Thyroid gland (tissue), 4 donors: ENCODE results near the gene STK16.

Experiments
- CTCF ChIP-seq, 6 experiments: fragments of 200-600 bp in 3 of 6; fragments of 450-650 bp in 3 of 6; sonication (generic) in 3 of 6; IDR thresholded peaks; one replicate each; pipeline ENCODE4 v1.5.1; 2016 to 2019; ENCODE audit warnings: antibody characterized with exemption in 6 of 6, mild to moderate bottlenecking in 2 of 6, inconsistent platforms in 1 of 6, moderate library complexity in 1 of 6
- POLR2A ChIP-seq, 2 donors: fragments of 450-650 bp; IDR thresholded peaks; one replicate each; pipeline ENCODE4 v1.6.1; 2017; ENCODE audit warnings: antibody characterized with exemption in 2 of 2, mild to moderate bottlenecking in 2 of 2, moderate library complexity in 1 of 2

DNA sequence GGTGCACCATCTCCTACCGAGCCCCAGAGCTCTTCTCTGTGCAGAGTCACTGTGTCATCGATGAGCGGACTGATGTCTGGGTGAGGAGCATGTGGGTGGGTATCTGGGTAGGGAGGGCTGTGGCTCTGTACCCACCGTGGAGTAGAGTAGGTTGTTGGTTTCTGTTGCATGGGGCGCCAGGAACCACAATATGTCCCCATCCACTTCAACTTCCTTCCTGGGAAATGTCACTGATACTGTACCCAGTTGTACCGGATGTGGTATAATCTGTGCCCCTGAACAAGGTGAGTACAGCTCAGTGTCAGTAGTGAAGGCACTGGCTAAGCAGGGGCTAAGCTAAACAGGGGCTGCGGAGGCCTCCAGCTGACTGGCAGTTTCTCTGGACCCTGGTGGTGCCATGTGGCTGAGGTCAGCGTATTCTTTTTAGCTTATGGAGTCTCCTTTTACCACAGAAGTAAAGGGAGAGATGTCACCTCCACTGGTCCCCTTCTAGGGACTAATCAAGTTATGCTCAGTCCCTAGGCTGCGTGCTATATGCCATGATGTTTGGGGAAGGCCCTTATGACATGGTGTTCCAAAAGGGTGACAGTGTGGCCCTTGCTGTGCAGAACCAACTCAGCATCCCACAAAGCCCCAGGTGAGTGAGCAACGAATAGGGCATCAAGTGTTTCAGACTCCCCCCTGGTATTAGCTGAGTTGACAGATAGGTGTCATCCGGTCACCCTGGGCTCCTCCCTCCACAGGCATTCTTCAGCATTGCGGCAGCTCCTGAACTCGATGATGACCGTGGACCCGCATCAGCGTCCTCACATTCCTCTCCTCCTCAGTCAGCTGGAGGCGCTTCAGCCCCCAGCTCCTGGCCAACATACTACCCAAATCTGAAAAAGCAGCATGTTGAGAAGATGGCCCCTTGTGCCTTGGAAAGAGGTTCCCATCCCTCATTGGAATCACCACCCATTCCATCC lies 2.7 kb downstream of the STK16 start:
- TF ChIP-seq CTCF (IDR thresholded peaks at IDR 0.05): no peak
- TF ChIP-seq POLR2A (IDR thresholded peaks at IDR 0.05): no peak
